HG02840 (cell line): ENCODE measurements around the gene NSMCE1.
A peak's percentile ranks its signal among the peaks of the same experiment; 100 is the strongest.

Experiments used
- ATAC-seq: cut with Tn5 transposase; IDR thresholded peaks from one replicate; pipeline ENCODE4 v1.9.1; 2021; ENCODE audit warnings: mild to moderate bottlenecking, moderate library complexity, moderate number of reproducible peaks; ENCODE audit not compliant: unreplicated experiment, low FRiP score

Gene NSMCE1

DNA sequence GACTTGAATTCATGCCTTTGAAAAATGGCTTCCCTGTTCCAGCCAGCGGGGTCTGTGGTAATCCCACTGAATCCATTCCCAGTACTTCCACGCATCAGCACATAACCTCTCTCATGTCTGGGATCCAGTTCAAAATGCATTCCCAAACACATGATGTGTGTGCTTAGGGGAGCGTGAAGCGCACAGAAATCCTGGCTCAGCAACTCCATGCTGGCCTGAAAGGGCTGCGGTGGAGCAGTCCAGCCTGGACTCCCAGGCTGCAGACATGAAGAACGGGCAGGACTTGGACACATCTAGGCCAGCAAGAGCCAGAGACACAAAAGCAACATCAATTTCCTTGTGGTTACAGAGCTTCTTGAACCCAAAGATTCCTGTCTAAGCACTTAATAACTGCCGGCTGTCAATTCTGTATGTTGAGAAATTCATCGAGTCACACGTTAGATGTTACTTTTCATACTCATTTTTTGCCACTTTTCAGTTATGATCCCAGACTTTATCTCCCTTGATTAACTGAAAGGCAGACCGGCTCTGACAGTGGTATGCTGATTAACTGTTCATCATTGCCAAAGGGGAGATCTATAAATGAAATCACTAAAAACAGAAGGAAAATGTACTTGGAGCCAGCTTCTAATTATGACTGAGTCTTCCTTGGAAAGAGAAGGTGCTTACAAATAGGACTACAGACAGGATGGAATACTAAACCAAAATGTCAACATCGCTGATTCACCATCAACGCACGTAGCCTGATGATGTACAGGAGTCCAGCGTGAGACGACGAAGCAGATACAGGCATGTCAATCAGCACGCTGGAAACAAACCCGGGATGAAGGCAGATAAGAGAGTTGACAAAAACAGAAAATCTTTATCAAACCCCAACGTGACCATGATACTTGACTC, 23.0 kb downstream of the NSMCE1 start:
- no peak for ATAC-seq

DNA sequence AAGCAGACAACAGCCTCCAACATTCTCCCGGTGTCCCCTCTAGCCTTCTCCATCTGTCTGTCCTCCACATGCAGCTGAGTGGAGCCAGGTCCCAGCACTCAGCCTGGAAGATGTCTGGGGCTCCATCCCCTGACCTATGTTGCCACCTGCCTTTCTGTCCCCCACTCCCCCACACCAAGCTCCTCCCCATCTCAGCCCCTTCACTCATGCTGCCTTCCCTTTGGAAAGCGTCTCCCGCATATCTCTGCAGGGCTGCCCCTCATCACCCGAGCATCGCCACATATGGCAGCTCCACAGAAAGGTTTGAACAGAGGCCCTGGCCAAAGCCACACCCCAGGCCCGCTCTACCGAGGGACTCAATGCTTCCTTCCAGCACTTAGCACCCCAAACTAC, 24.2 kb downstream of the NSMCE1 start:
- ATAC-seq = no peak

DNA sequence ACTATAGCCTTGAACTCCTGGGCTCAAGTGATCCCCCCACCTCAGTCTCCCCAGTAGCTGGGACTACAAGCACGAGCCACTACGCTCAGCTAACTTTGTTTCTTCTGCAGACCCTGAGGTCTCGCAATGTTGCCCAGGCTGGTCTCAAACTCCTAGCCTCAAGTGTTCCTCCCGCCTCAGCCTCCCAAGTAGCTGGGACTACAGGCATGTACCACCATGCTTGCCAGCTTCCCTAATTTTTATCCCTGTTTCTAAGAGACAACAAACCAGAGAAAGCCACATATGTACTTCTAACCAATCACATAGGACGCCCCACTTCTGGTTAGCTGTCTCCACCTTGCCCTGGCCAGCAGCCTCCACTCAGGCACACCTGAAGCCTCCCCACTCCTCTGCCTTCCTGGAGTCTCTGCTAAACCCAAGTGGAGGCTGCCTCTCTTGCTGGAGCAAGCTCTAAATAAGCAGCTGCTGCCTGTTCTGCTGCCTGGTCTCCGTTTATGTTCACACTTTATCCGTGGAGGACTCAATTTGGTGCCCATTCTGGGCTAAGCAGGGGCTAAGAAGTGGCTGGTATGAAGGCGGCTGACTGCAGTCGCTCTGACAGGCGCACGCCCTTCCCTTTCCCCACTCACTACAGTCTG, 24.7 kb downstream of the NSMCE1 start:
- no peak for ATAC-seq

DNA sequence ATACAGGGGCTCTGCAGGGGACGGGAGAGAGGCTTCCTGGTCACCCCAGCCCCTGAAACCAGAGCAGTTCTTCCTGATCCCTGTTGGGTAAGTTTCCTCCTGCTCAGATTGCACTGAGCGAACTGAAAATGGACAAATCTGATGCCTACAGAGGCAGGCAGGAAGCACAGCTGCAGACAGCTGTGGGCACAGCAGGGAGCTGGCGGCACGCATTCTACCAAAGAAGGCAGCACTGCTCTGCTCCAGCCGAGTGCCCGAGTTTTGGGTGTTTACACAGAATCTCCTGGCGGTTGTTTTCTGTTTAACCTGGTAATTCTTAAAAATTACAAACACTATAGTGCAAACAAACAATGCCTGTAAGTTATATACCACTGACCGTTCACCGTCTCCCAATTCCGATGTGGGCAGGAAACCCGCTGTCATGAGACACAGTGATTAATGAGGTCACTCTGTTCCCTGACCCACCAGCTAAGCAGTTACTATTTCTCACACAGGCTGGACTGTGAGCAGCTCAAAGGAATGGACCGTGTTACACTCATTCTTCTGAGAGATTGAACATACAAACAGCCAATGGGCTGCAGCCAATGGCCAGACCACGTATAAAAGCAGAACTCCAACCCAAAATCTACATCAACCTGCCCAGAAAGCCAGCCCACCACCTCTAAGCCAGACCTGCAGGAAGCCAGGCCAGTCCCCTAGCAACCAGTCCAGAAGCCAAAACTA, 25.5 kb downstream of the NSMCE1 start:
- ATAC-seq = no peak

DNA sequence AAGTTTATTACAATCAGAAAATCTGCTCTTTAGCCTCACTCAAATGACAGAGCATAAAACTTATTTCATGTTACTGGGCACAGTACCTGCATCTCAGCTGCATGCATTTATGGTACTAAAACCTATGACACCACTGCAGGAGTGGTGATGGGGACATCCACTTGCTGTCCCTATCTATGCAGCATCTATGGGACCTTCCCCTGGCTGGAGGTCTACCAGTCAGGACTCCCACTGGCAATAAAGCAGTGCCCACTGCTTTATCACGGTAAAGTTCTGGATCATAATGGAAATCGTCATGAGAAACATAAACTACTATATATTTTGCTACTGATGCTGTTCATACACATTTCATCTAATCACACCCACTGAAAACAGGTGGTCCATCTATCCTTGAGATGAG, 26.2 kb downstream of the NSMCE1 start:
- ATAC-seq = no peak

DNA sequence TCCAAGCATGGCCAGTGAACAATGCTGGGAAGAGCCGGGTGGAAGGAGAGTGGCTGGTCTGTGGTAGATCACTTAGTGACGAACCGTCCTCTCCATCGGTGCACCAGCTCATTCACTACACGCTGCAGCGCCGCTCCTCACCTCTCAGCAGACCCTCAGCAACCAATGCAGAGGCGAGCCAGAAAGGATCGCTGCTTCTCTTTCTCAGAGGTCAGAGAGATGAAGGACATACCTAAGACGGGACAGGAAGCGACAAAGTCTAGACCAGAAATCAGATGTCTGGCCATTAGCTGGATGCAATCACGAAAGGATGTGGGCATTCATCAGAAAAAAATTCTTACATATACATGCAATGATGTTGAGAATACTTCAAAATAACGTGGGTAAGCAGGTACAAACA, 26.9 kb downstream of the NSMCE1 start:
- ATAC-seq = no peak

DNA sequence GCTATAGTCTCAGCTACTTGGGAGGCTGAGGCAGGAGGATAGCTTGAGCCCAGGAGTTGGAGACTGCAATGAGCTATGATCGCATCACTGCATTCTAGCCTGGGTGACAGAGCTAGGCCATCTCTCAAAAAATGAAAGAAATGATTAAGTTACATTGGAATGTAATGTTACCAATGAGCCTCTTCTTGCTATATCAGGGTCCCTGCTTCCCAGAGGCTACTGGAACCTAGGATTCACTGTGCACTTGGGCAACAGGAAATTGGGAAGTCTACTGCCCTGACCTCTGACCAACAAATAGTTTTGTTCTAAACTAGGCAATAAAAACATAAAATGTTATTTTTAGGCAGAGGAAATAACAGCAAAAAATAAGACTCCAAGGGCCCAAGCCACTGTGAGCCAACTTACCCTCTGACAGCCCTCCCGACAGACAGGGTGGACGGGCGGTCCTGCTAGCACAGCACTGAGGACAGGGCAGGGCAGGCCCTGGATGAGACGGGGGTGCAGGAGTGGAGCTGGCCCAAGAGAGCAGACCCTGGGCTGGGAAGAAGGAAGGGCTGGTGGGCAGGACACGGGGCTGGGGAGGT, 27.5 kb downstream of the NSMCE1 start:
- no peak for ATAC-seq

DNA sequence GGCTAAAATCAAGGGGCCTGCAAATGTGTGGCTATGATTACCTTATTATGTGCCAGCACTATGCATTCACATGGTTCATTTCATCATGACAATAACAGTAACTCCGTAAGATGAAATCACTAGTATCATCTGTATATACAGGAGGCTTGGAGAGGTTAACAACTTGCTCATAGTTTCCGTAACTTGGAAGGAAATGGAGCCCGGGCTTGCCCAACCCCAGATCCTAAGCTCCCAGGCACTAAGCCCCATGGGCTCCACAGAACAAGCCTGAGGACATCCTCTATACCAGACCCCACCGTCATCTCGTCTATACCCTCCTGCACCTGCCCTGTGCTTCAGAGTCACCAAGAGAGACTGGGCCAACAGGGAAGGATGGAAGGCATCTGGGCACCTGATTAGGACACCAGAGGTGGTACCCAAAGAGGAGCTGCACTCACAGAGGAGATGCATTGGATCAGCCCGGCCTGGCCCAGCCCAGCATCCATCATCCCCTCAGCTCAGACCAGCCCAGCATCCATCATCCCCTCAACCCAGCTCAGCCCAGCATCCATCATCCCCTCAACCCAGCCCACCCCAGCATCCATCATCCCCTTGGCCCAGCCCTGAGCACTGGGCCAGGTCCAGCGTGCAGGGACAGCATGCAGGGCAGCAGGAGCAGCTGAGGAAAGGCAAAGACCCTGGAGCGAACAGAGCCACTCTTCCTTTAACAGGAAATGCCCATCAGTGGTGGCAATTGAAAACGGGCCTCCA, 28.5 kb downstream of the NSMCE1 start:
- ATAC-seq = no peak

DNA sequence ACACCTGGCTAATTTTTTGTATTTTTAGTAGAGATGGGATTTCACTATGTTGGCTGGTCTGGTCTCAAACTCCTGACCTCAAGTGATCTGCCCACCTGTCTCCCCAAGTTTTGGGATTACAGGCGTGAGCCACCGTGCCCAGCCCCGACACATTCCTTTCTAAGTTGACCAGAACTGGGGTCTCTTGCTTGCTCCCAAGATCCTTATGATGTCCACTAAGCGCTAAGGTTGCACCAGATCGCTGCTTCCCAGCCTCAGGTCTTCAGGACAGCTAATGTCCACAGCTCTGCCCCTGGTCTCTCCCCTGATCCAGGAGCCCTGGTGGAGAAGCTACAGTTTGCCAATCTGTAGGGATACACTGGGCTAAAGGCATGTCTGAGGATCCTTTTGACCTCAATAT, 29.5 kb downstream of the NSMCE1 start:
- no peak for ATAC-seq

DNA sequence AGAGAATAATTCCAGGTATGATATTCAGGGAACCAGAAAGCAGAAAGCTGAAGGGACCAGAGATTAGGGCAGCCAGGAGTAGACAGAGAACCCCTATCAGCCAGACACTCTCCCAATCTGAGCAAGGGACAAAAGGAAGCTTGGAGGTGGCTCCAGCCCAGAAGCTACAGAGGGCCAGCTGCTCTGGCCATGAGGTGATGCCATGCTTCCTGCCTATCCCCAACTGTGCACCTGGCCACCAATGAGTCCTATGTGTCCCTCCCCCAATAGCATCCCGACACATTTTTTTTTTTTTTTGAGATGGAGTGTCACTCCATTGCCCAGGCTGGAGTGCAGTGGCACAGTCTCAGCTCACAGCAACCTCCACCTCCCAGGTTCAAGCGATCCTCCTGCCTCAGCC, 30.0 kb downstream of the NSMCE1 start:
- no peak for ATAC-seq

DNA sequence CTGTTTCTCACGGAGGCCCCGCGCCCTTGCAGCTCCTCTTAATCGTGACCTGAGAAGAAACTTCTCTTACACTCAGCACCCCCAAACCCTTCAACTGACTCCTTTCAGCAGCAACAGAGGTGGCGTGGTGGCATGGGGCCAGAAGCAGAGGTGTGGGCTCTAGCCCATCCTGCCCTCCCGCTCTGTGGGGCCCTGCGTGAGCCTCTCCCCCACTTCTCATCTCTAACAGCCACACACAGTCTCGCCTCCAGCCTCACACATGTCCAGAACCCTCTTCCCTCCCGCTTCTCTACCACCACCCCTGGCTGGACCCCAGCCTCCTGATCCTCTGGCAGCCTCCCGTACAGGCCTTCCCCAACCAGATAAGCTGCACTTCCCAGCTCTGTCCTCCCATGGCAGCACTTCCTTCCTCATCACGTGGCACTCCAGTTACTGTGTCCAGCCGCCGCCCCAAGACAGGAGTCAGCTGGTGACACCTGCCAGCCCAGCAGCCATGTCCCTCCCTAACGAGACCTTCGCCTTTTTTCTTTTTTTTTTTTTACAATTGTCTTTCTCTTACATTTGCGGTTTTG, 30.5 kb downstream of the NSMCE1 start:
- ATAC-seq = no peak

DNA sequence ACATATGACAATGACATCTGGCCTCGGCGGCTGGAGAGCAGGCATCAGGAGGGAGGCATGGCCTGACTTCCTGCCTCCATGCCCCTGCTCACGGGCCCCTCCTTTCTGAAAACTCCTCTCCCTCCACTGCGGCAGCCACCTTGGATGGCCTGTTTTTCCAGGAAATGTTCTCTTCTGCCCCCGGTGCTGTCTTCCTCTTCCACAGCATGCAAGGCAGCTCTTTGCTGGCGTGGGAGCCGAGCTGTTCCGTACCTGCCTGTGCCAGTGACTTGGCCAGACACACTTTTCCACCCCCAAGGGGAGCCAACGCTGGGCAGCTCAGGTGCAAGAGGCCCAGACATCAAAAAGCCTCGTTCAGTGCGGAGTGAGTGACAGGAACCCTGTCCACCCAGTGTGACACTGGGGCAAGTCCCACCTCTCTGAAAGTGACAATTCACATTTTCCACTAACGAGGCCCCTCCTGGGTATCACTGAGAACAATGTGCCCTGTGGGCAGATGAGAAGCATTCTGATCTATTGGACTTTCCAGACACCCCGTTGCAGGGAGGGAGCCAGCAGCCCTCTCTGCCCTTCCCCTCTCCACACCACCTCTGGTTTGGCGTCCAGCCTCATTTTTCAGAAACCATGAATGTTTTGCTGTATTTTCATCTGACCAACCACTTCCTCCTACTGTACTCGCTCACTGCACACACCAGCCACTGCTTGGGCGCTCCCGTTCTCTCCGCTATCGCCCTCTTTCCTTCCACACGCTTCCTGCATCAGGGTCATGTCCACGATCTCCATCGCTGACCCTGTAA, 31.2 kb downstream of the NSMCE1 start:
- peak; percentile 54 for ATAC-seq

DNA sequence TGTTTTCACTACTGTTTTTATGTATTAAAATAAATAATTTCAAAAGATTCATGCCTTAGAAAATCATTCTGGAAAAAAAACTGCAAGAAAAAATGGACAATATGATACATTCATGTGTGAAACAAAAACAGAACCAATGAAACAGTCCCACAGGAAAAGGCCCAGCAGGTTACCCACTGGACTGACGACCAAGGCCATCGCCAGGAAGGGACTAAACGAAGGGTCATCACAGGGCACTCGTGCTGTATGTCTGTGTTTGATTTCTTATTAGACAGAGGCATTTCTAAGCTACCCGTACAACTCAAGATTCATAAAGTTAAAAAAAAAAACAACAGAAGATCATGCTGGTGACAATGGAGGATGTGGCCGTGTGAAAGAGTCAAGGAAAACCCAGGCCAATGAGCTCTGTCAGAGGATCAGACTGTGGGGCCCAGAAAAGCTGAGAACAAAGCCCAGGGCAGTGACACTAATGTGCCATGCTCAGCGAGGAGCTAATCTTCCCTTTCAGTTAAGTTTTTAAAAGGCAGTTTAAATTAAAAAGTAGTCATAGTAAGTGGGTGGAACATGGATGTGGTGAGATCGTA, 31.8 kb downstream of the NSMCE1 start:
- ATAC-seq = no peak

DNA sequence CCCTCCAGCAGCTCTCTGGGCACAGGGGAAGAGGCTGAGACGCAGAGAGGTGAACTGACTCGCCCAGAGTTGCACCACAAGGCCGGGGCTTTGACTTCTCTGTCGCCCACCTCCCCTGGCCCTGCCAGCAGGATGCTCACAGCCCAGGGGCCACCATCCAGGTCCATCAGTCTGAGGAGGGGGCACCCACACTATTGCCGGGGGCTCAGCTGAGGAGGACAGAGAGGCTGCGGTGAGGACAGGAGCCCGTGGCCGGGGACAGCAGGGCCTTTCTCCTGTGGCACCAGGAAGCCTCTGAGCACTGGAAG, 32.7 kb downstream of the NSMCE1 start:
- ATAC-seq = no peak

DNA sequence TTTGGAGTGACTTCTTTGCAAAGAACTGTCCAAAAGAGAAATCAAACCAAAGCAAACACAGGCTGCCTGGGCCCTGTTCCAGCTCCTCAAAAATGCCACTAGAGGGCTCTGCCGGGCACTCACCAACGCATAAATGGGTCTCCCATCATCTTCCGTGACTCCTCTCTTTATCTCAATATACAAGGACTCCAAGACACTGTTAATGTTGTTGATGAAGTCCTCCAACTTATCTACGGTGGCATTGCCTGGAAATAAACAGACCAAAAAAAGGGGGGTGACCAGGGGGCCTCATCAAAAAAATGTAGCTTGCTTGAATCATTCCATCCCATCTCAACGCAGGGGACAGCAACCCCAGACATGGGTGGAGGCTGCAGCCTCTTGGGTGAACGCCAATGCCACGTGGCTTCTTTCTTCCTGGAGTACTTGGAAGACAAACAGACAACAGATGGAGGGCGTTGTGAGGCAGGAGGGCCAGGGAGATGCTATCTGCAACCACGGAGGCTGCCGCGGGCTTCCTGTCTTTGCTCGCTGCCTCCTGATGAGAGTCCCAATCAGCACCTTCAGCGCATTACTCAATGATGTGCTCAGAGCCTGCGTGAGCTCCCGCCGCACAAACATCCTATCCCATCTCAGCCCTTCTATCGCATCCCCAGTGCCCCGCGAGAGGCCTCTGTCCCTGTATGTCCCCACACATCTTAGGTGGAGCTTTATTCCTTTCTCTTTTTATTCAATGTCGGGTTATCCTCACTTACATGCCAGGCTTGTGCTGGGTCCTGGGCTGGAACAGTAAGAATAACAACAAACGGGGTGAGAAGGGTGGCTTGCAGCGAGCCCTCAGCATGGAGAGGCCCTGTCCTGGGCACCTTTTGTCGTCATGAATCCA, 33.3 kb downstream of the NSMCE1 start:
- no peak for ATAC-seq

DNA sequence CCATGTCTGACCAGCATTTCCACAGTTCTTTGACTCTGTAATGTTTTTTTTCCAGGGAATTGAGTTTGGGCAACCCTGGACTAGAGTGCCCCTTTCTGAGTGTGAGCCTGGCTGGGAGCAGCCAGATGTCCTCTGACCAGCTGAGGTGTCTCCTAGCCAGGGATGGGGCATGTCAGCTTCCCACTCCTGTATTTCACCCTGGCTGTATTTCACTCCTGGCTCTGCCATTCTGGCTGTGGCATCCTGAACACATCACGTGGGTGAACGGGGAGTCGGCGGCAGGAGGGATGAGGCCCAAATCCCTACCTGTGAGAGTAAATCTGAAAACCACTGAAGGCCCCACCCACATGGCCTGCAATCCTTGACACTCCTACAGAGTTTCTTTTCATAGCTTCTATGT, 34.0 kb downstream of the NSMCE1 start:
- ATAC-seq = no peak

DNA sequence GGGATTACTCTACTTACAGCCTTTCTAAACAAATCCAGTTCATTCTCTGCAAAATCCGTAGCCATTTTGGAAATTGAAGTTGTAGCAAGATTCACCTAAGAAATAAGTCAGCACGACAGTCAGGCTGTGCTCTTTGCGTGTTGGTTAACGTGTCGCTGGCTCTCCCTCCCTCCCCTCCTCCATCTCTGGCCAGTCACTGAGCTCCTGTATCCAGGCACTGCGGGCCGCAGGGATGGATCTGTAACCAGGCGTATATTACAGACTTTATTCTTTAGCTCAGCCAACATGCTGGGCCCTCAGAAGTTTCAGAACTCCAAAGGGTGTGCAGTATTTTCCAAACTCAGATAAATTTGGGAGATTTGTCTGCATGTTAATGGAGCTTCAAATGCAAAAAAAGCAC, 34.4 kb downstream of the NSMCE1 start:
- ATAC-seq = no peak

DNA sequence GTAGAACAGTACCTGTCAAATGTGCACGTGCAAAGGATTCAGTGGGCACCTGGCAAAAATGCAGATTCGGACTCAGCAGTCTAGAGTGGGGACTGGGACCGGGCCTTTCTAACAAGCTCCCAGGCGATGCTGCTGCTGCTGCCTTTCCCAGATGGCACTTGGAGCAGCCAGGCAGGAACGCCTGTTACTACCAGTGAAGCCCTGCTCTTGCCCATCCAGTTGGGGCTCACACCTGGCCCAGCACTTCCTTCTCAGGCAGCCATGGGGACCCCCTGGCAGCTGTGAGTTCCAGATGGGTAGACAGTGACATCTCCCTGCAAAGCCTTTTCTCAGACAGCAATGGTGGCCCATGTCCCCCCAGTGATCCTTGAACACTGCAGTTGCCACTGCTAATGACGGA, 34.8 kb downstream of the NSMCE1 start:
- no peak for ATAC-seq
